Gastrocnemius medialis (tissue), 4 donors: ENCODE measurements around the gene CRABP2.

Experiments
- CTCF ChIP-seq, 5 experiments: fragments of 450-650 bp in 3 of 5; fragments of 200-600 bp in 2 of 5; sonication (generic) in 2 of 5; IDR thresholded peaks in 4 of 5; conservative IDR thresholded peaks in 1 of 5; 1 replicate in 4 of 5; 2 replicates in 1 of 5; pipeline ENCODE4 v1.5.1; 2016 to 2019; ENCODE audit warnings: antibody characterized with exemption in 5 of 5, mild to moderate bottlenecking in 3 of 5, moderate library complexity in 3 of 5
- POLR2A ChIP-seq, 2 donors: fragments of 450-650 bp; IDR thresholded peaks; one replicate each; pipeline ENCODE4 v1.6.1; 2017; ENCODE audit warnings: antibody characterized with exemption in 2 of 2, mild to moderate bottlenecking in 2 of 2, moderate library complexity in 2 of 2

- TF ChIP-seq CTCF (IDR thresholded peaks at IDR 0.05 in 4 of 5, conservative IDR thresholded peaks at IDR 0.05 in 1 of 5) (no peak), POLR2A (IDR thresholded peaks at IDR 0.05) (no peak)
Observed at GRCh38 chr1:156680056-156680455, 25.3 kb downstream of the CRABP2 start.
